H9 (cell line): ENCODE results near the gene SRGAP3. TPM values are rescaled to one million over a fixed set of nuclear protein-coding genes. Genes with fewer than 3 reads are reported as not detected.

Source experiments
- DNase-seq: peaks from one replicate; pipeline ENCODE4 v3.0.0-alpha.2; 2017
- H2AFZ ChIP-seq: one replicate; pipeline ENCODE4 v1.6.1; 2013; ENCODE audit warnings: mild to moderate bottlenecking, low read length, control low read depth, moderate library complexity
- H2AK5ac ChIP-seq: 2 replicates; pipeline ENCODE4 v1.6.1; 2013; ENCODE audit warnings: low read length, control low read depth, mixed read lengths; ENCODE audit not compliant: insufficient read length
- H2BK120ac ChIP-seq: one replicate; pipeline ENCODE4 v1.6.1; 2013; ENCODE audit warnings: low read depth, mild to moderate bottlenecking, low read length, control low read depth, inconsistent platforms; ENCODE audit not compliant: poor library complexity, severe bottlenecking
- H2BK12ac ChIP-seq: 2 replicates; pipeline ENCODE4 v1.6.1; 2013; ENCODE audit warnings: low read length, control low read depth, mixed read lengths, low read depth; ENCODE audit not compliant: insufficient read length
- H2BK15ac ChIP-seq: 2 replicates; pipeline ENCODE4 v1.6.1; 2013; ENCODE audit warnings: low read depth, low read length, control low read depth
- H2BK20ac ChIP-seq: one replicate; pipeline ENCODE4 v1.6.1; 2013; ENCODE audit warnings: low read depth, mild to moderate bottlenecking, low read length, control low read depth, inconsistent platforms; ENCODE audit not compliant: poor library complexity, severe bottlenecking
- H2BK5ac ChIP-seq: 2 replicates; pipeline ENCODE4 v1.6.1; 2013; ENCODE audit warnings: low read length, control low read depth, mixed read lengths; ENCODE audit not compliant: insufficient read length
- H3K14ac ChIP-seq: 2 replicates; pipeline ENCODE4 v1.6.1; 2013; ENCODE audit warnings: low read length, control low read depth; ENCODE audit not compliant: insufficient read depth
- H3K18ac ChIP-seq: 2 replicates; pipeline ENCODE4 v1.6.1; 2013; ENCODE audit warnings: low read depth, mild to moderate bottlenecking, mixed read lengths, low read length, control low read depth; ENCODE audit not compliant: insufficient read length
- H3K23ac ChIP-seq: 2 replicates; pipeline ENCODE4 v1.6.1; 2013; ENCODE audit warnings: low read length, control low read depth, mixed read lengths, low read depth; ENCODE audit not compliant: insufficient read length
- H3K23me2 ChIP-seq: 2 replicates; pipeline ENCODE4 v1.6.1; 2013; ENCODE audit warnings: low read depth, mild to moderate bottlenecking, mixed read lengths, low read length, control low read depth; ENCODE audit not compliant: insufficient read length, poor library complexity, severe bottlenecking
- H3K27ac ChIP-seq: 2 replicates; pipeline ENCODE4 v1.5.1; 2013; ENCODE audit warnings: low read length, control low read depth, mixed read lengths, low read depth; ENCODE audit not compliant: insufficient read length
- H3K27me3 ChIP-seq: 2 replicates; pipeline ENCODE4 v1.6.1; 2013; ENCODE audit warnings: low read length, control low read depth, inconsistent platforms; ENCODE audit not compliant: insufficient read depth
- H3K4ac ChIP-seq: 2 replicates; pipeline ENCODE4 v1.6.1; 2013; ENCODE audit warnings: low read depth, mild to moderate bottlenecking, control low read depth, inconsistent platforms, low read length, moderate library complexity
- H3K4me1 ChIP-seq: 2 replicates; pipeline ENCODE4 v1.6.1; 2013; ENCODE audit warnings: low read length, control low read depth, inconsistent platforms; ENCODE audit not compliant: insufficient read depth
- H3K4me2 ChIP-seq: 2 replicates; pipeline ENCODE4 v1.6.1; 2013; ENCODE audit warnings: low read length, control low read depth, mixed read lengths; ENCODE audit not compliant: insufficient read length, insufficient read depth
- H3K56ac ChIP-seq: 2 replicates; pipeline ENCODE4 v1.6.1; 2013; ENCODE audit warnings: low read depth, mild to moderate bottlenecking, mixed read lengths, low read length, control low read depth; ENCODE audit not compliant: insufficient read length
- H3K79me1 ChIP-seq: 2 replicates; pipeline ENCODE4 v1.6.1; 2013; ENCODE audit warnings: low read depth, mild to moderate bottlenecking, moderate library complexity, low read length, control low read depth, inconsistent platforms; ENCODE audit not compliant: insufficient read depth, poor library complexity, severe bottlenecking
- H3K79me2 ChIP-seq: 2 replicates; pipeline ENCODE4 v1.6.1; 2013; ENCODE audit warnings: low read length, control low read depth, inconsistent platforms; ENCODE audit not compliant: insufficient read depth
- H3K9ac ChIP-seq: 2 replicates; pipeline ENCODE4 v1.6.1; 2013; ENCODE audit warnings: low read length, control low read depth, mixed read lengths; ENCODE audit not compliant: insufficient read length; ENCODE audit errors: extremely low read depth
- H3K9me3 ChIP-seq: one replicate; pipeline ENCODE4 v1.6.1; 2013; ENCODE audit warnings: low read depth, low read length, inconsistent platforms; ENCODE audit not compliant: control insufficient read depth
- H3T11ph ChIP-seq: one replicate; pipeline ENCODE4 v1.6.1; 2013; ENCODE audit warnings: mild to moderate bottlenecking, low read length, control low read depth, inconsistent platforms
- H4K20me1 ChIP-seq: one replicate; pipeline ENCODE4 v1.6.1; 2013; ENCODE audit not compliant: control insufficient read depth, insufficient read length, insufficient read depth
- H4K5ac ChIP-seq: 2 replicates; pipeline ENCODE4 v1.6.1; 2013; ENCODE audit warnings: low read depth, mild to moderate bottlenecking, mixed read lengths, low read length, control low read depth; ENCODE audit not compliant: insufficient read length
- H4K8ac ChIP-seq: replicated peaks from 2 replicates; pipeline ENCODE4 v1.6.1; 2013; ENCODE audit warnings: low read length, control low read depth, mixed read lengths, low read depth; ENCODE audit not compliant: insufficient read length
- H4K91ac ChIP-seq: 2 replicates; pipeline ENCODE4 v1.6.1; 2013; ENCODE audit warnings: low read depth, mild to moderate bottlenecking, moderate library complexity, mixed read lengths, low read length, control low read depth; ENCODE audit not compliant: insufficient read length
- H3K27ac Mint-ChIP-seq, 3 experiments: 2 replicates in 2 of 3; 3 replicates in 1 of 3; pipeline ENCODE4 v1.8.0; 2020 to 2021; ENCODE audit warnings: mixed read lengths in 3 of 3, mild to moderate bottlenecking in 1 of 3, moderate library complexity in 1 of 3
- H3K27me3 Mint-ChIP-seq: 2 replicates; pipeline ENCODE4 v1.8.0; 2021; ENCODE audit warnings: low read depth, mild to moderate bottlenecking, moderate library complexity, mixed read lengths
- H3K36me3 Mint-ChIP-seq, 3 experiments: 2 replicates in 2 of 3; 3 replicates in 1 of 3; pipeline ENCODE4 v1.8.0; 2020 to 2021; ENCODE audit warnings: low read depth in 3 of 3, mixed read lengths in 3 of 3; ENCODE audit not compliant: insufficient read depth in 1 of 3
- H3K4me1 Mint-ChIP-seq, 2 experiments: 2 replicates each; pipeline ENCODE4 v1.8.0; 2020; ENCODE audit warnings: mixed read lengths in 2 of 2
- H3K4me3 Mint-ChIP-seq, 2 experiments: 2 replicates in 1 of 2; 3 replicates in 1 of 2; pipeline ENCODE4 v1.8.0; 2020 to 2021; ENCODE audit warnings: mild to moderate bottlenecking in 2 of 2, mixed read lengths in 2 of 2, moderate library complexity in 1 of 2
- H3K9me3 Mint-ChIP-seq, 2 experiments: 2 replicates in 1 of 2; 3 replicates in 1 of 2; pipeline ENCODE4 v1.8.0; 2020; ENCODE audit warnings: mild to moderate bottlenecking in 2 of 2, mixed read lengths in 2 of 2, moderate library complexity in 1 of 2
- WGBS: extraction: QIAGEN DNeasy Blood & Tissue Kit; methylation state at CpG from one replicate; pipeline ENCODE4 v1.1.7; 2013; ENCODE audit warnings: missing lambda C conversion rate, low lambda C conversion rate, mixed read lengths; ENCODE audit not compliant: insufficient read length; ENCODE audit errors: extremely low coverage; 5-methylcytosine and 5-hydroxymethylcytosine counted together
- total RNA-seq: library from RNA; stranded (reverse); gene quantifications from 2 replicates; pipeline ENCODE4 v1.2.1, GENCODE V29; 2021
- TF ChIP-seq, protein P1 (sequence below): fragments of 200-600 bp; sonication (generic); conservative IDR thresholded peaks from 3 replicates; pipeline ENCODE4 v1.8.0; 2021; ENCODE audit warnings: antibody characterized with exemption, mild to moderate bottlenecking

SRGAP3 gene
- total RNA-seq, 1 experiment from 2014 or later, result 3.4 TPM

DNA sequence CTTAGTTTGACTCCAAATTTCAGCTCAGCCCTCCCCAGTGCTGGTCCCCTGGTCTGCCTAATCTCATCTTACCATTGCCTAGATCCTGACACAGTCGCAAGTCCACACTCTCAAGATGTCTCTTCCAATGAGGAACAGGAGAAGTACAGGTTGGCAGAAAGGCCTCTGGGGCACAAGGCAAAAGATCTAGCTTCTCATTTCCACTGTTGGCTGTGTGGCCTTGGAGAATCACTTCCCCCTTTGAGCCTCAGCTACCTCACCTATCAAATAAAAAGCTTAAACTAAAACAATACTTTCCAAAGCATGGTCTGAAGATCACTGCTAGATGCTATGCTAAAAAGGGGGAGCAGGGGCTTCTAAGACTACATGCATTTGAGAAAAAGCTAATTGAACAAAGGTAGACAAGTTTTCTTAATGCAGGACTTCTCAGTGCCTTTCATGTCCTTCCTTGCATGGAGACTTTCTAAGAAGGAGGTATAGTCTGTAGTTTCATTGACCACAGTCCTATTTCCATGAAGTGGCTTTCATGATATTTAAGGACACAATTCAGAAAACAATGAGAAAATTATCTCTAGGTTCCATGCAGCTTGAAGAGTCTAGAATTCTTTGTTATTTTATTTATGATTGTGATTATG is 168.1 kb downstream of the SRGAP3 start:
- Histone ChIP-seq H2BK5ac (no peak overlapping the region), H2BK20ac (no peak overlapping the region), H2BK12ac (no peak overlapping the region), H2BK15ac (no peak overlapping the region), H3K27me3 (no peaks in the 10 kb centered on the region), H4K20me1 (no peaks in the 10 kb centered on the region), H2AFZ (no peak overlapping the region), H3K23ac (no peak overlapping the region), H3K9me3 (no peaks in the 10 kb centered on the region), H3K4me1 (peaks cover 8% of the 10 kb centered on the region; the same call in 1 of the 2 replicates), H3K9ac (no peak overlapping the region), H4K5ac (no peak overlapping the region), H3K23me2 (no peaks in the 10 kb centered on the region), H2AK5ac (no peak overlapping the region), H3T11ph (no peak overlapping the region), H3K27ac (no peak overlapping the region), H3K56ac (no peak overlapping the region), H3K4ac (no peak overlapping the region), H3K4me2 (no peak overlapping the region), H4K8ac (no peak overlapping the region), H3K14ac (no peak overlapping the region), H3K18ac (no peak overlapping the region), H2BK120ac (no peak overlapping the region), H3K79me2 (no peaks in the 10 kb centered on the region), H3K79me1 (no peaks in the 10 kb centered on the region), H4K91ac (no peak overlapping the region)
- WGBS, result no CpG with 5 or more reads among the region's 1 CpG
- no peak overlapping the region for H3K4me3 Mint-ChIP-seq
- H3K27ac Mint-ChIP-seq, result no peak overlapping the region
- H3K4me1 Mint-ChIP-seq, result peaks cover 32 to 37% of the 10 kb centered on the region in 2 experiments
- peaks cover 22% of the 10 kb centered on the region in 2 experiments for H3K9me3 Mint-ChIP-seq
- no peak for DNase-seq
- TF ChIP-seq, protein P1, sequence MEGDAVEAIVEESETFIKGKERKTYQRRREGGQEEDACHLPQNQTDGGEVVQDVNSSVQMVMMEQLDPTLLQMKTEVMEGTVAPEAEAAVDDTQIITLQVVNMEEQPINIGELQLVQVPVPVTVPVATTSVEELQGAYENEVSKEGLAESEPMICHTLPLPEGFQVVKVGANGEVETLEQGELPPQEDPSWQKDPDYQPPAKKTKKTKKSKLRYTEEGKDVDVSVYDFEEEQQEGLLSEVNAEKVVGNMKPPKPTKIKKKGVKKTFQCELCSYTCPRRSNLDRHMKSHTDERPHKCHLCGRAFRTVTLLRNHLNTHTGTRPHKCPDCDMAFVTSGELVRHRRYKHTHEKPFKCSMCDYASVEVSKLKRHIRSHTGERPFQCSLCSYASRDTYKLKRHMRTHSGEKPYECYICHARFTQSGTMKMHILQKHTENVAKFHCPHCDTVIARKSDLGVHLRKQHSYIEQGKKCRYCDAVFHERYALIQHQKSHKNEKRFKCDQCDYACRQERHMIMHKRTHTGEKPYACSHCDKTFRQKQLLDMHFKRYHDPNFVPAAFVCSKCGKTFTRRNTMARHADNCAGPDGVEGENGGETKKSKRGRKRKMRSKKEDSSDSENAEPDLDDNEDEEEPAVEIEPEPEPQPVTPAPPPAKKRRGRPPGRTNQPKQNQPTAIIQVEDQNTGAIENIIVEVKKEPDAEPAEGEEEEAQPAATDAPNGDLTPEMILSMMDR, result no peak
- 0 out of 2 replicates have a peak, but pooled peaks cover 2% of the 10 kb centered on the region for H3K27me3 Mint-ChIP-seq
- H3K36me3 Mint-ChIP-seq, result peaks cover 12 to 29% (median 18%) of the 10 kb centered on the region in 3 experiments
